A549 (cell line): ENCODE data around the gene S100A1. TPM values are rescaled to one million over a fixed set of nuclear protein-coding genes. Genes with fewer than 3 reads are reported as not detected.
"Not testable (repeated sequence)": the region's sequence is repeated elsewhere in the genome, so short reads cannot be mapped to it uniquely, and the experiment has no call there.

Source experiments
- ATAC-seq, 2 experiments: fragments of 200-7000 bp in 1 of 2; fragments of >200 bp in 1 of 2; cut with Nextera tagmentation in 1 of 2; cut with Tn5 transposase in 1 of 2; 3 replicates each; pipeline versions ENCODE4 v1.8.0 to v1.9.1; 2018 to 2020; ENCODE audit warnings: mild to moderate bottlenecking in 1 of 2, moderate library complexity in 1 of 2
- CTCF ChIA-PET: fragments of 300-600 bp; sonication (Branson Sonifier 250); formaldehyde crosslinking; extraction: SDS; loops from one replicate; lab custom pipeline; 2021; ENCODE audit warnings: antibody characterized with exemption, inconsistent platforms; lab: Yijun Ruan, JAX
- POLR2A ChIA-PET: fragments of 350-600 bp; formaldehyde crosslinking; extraction: SDS; loops from one replicate; lab custom pipeline; 2021; ENCODE audit warnings: antibody characterized with exemption, inconsistent platforms; lab: Yijun Ruan, JAX
- DNase-seq, 2 experiments: peaks; one replicate each; pipeline versions ENCODE4 v3.0.0 to v3.0.0-alpha.2; 2011 to 2016; ENCODE audit warnings: low read depth in 1 of 2, low spot score in 1 of 2
- FAIRE-seq: peaks from 2 replicates; lab custom pipeline; 2011; peaks lifted over from hg19 to GRCh38; lab: Jason Lieb, UNC
- H3K27ac ChIP-seq, 2 experiments: fragments of >200 bp; sonication (Bioruptor Twin); formaldehyde crosslinking; 3 replicates each; pipeline ENCODE4 v1.5.1; 2016 to 2017
- H3K4me1 ChIP-seq: fragments of >200 bp; sonication (Bioruptor Twin); formaldehyde crosslinking; 3 replicates; pipeline ENCODE4 v1.6.1; 2016
- H3K4me2 ChIP-seq: fragments of >200 bp; sonication (Bioruptor Twin); formaldehyde crosslinking; 3 replicates; pipeline ENCODE4 v1.6.1; 2016
- H3K4me3 ChIP-seq: fragments of >200 bp; sonication (Bioruptor Twin); formaldehyde crosslinking; 3 replicates; pipeline ENCODE4 v1.5.1; 2016
- H3K9me3 ChIP-seq: fragments of >200 bp; sonication (Bioruptor Twin); formaldehyde crosslinking; 3 replicates; pipeline ENCODE4 v1.6.1; 2016
- CHD4 ChIP-seq: fragments of 200-600 bp; sonication (generic); IDR thresholded peaks from 2 replicates; pipeline ENCODE4 v1.6.1; 2016; ENCODE audit warnings: antibody characterized with exemption, mild to moderate bottlenecking, borderline replicate concordance
- CTCF ChIP-seq: fragments of >200 bp; sonication (Bioruptor Twin); formaldehyde crosslinking; IDR thresholded peaks from 3 replicates; pipeline ENCODE4 v1.5.1; 2016
- ELK1 ChIP-seq: fragments of 150-350 bp; IDR thresholded peaks from 2 replicates; pipeline ENCODE4 v1.6.1; 2014; ENCODE audit warnings: low read depth, mild to moderate bottlenecking, low read length
- ESRRA ChIP-seq: fragments of 150-350 bp; IDR thresholded peaks from 2 replicates; pipeline ENCODE4 v1.6.1; 2014; ENCODE audit warnings: mild to moderate bottlenecking, low read length, borderline replicate concordance
- FOSB ChIP-seq: fragments of 250-450 bp; sonication (Bioruptor Pico); IDR thresholded peaks from 2 replicates; pipeline ENCODE4 v1.5.0; 2020; ENCODE audit warnings: mild to moderate bottlenecking, moderate library complexity
- HOXA7 ChIP-seq: fragments of 250-450 bp; sonication (Bioruptor Pico); IDR thresholded peaks from 2 replicates; pipeline ENCODE4 v1.5.0; 2020; ENCODE audit warnings: mild to moderate bottlenecking, moderate library complexity
- JUN ChIP-seq, 2 experiments: fragments of >200 bp; sonication (Bioruptor Twin); formaldehyde crosslinking; IDR thresholded peaks; 2 replicates in 1 of 2; 3 replicates in 1 of 2; pipeline ENCODE4 v1.6.1; 2016 to 2017
- KDM5A ChIP-seq: fragments of 200-600 bp; sonication (generic); IDR thresholded peaks from 2 replicates; pipeline ENCODE4 v1.6.1; 2016; ENCODE audit warnings: antibody characterized with exemption, mild to moderate bottlenecking
- MYC ChIP-seq: IDR thresholded peaks from 2 replicates; pipeline ENCODE4 v1.6.1; 2012; ENCODE audit warnings: mild to moderate bottlenecking, inconsistent platforms, low read length, improper control_type of control experiment, borderline replicate concordance
- NFE2L2 ChIP-seq: fragments of 150-350 bp; conservative IDR thresholded peaks from 2 replicates; pipeline ENCODE4 v1.6.1; 2014; ENCODE audit warnings: low read length
- NR3C1 ChIP-seq: fragments of >200 bp; sonication (Bioruptor Twin); formaldehyde crosslinking; IDR thresholded peaks from 3 replicates; pipeline ENCODE4 v1.6.1; 2017
- PBX3 ChIP-seq: IDR thresholded peaks from 2 replicates; pipeline ENCODE4 v1.6.1; 2012
- RAD21 ChIP-seq, 2 experiments: fragments of >200 bp in 1 of 2; sonication (Bioruptor Twin) in 1 of 2; formaldehyde crosslinking in 1 of 2; IDR thresholded peaks in 1 of 2; conservative IDR thresholded peaks in 1 of 2; 2 replicates in 1 of 2; 3 replicates in 1 of 2; pipeline ENCODE4 v1.6.1; 2012 to 2018; ENCODE audit warnings: inconsistent platforms in 1 of 2
- RCOR1 ChIP-seq: fragments of 150-350 bp; IDR thresholded peaks from 2 replicates; pipeline ENCODE4 v1.6.1; 2014; ENCODE audit warnings: antibody characterized with exemption, low read length, low read depth
- SREBF2 ChIP-seq: fragments of 450-650 bp; IDR thresholded peaks from 2 replicates; pipeline ENCODE4 v1.6.1; 2014; ENCODE audit warnings: mild to moderate bottlenecking, moderate library complexity
- TFCP2L1 ChIP-seq: fragments of 250-450 bp; sonication (Bioruptor Pico); IDR thresholded peaks from 2 replicates; pipeline ENCODE4 v1.5.0; 2021; ENCODE audit warnings: mild to moderate bottlenecking
- TP53 ChIP-seq: fragments of 250-450 bp; sonication (Bioruptor Pico); IDR thresholded peaks from 2 replicates; pipeline ENCODE4 v1.5.0; 2021; ENCODE audit warnings: mild to moderate bottlenecking, moderate library complexity
- WGBS: methylation state at CpG from one replicate; pipeline ENCODE4 v1.1.6; 2017; ENCODE audit errors: missing lambda C conversion rate; 5-methylcytosine and 5-hydroxymethylcytosine counted together
- polyA plus RNA-seq, 4 experiments: library from polyadenylated mRNA; depleted of rRNA in 3 of 4; stranded (reverse); fragments of >200 nt; fragmentation: RNase III in 1 of 4; extraction: RNeasy Plus Mini Kit Qiagen cat#74134 plus additional on column Dnase treatment in 1 of 4; gene quantifications; 2 replicates in 3 of 4; 3 replicates in 1 of 4; pipeline ENCODE4 v1.2.3, GENCODE V29; 2011 to 2017
- TF ChIP-seq, protein P1 (sequence below): fragments of 250-450 bp; sonication (Bioruptor Pico); IDR thresholded peaks from 2 replicates; pipeline ENCODE4 v1.5.0; 2021; ENCODE audit warnings: mild to moderate bottlenecking, moderate library complexity, borderline replicate concordance

S100A1 gene
- polyA plus RNA-seq, 2 of the 4 experiments (the other 2 are of a cell fraction): 0.59 to 0.97 TPM

DNA sequence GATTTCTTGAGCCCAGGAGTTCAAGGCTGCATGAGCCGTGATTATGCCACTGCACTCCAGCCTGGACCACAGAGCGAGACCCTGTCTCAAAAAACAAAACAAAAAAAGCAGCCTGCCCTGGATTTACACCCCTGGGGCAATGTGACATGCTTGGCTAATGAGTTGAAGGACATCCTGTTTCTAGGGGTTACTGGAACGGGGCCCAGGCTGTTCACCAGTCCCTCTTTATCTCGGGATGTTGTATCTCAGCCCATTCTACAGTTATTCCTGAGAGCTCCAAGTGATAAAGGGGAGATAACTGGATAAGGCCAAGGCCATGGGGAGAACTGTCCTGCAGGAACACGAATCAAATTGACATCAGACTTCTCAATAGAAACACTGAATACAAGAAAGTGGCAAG, 40.9 kb upstream of the S100A1 start:
- 71% methylated on average over 5 of the region's 5 CpGs for WGBS
- DNase-seq (no peak), ATAC-seq (no peak), FAIRE-seq (no peak)
- 0 out of 3 replicates have a peak, but pooled peaks cover 7% of the 10 kb centered on the region for H3K4me1 ChIP-seq
- no peak overlapping the region for H3K27ac ChIP-seq
- H3K4me3 ChIP-seq: no peak overlapping the region
- ChIA-PET CTCF (interaction anchor here (0.7 to 3.3 kb wide), 5 partner anchors 9 to 27 kb away, joined by 3 to 34 read pairs (median 4); no protein-coding TSS in a partner anchor), POLR2A (no interaction called here)
- no peak overlapping the region for H3K4me2 ChIP-seq
- no peak for TF ChIP-seq CTCF
- TF ChIP-seq FOSB: no peak
- TF ChIP-seq TFCP2L1: no peak
- H3K9me3 ChIP-seq: no peaks in the 10 kb centered on the region

- ATAC-seq, H3K4me3 ChIP-seq, H3K4me2 ChIP-seq, H3K27ac ChIP-seq, FAIRE-seq, H3K9me3 ChIP-seq, POLR2A ChIA-PET, H3K4me1 ChIP-seq, DNase-seq: not testable (repeated sequence)
- CTCF ChIA-PET: interaction anchor here (0.6 to 3.3 kb wide), 5 partner anchors 15 to 1498 kb away, joined by 3 to 34 read pairs (median 3); no protein-coding TSS in a partner anchor
- 81% methylated on average over 10 of the region's 10 CpGs for WGBS
These were observed 40.2 kb upstream of the S100A1 start for GRCh38 chr1:153588033-153588432.

GRCh38 chr1:153588482-153588881, 39.8 kb upstream of the S100A1 start:
- Histone ChIP-seq H3K4me2 (no peak overlapping the region), H3K4me1 (0 out of 3 replicates have a peak, but pooled peaks cover 7% of the 10 kb centered on the region), H3K9me3 (no peaks in the 10 kb centered on the region), H3K4me3 (no peak overlapping the region), H3K27ac (no peak overlapping the region)
- CTCF ChIA-PET: interaction anchor here (0.6 to 1.1 kb wide), 3 partner anchors 16 to 1497 kb away, joined by 3 read pairs; no protein-coding TSS in a partner anchor
- POLR2A ChIA-PET: interaction anchor here (0.5 kb wide), 1 partner anchor 43 kb away, joined by 4 read pairs; no protein-coding TSS in a partner anchor
- no peak for ATAC-seq
- no peak for DNase-seq
- TF ChIP-seq NFE2L2 (no peak), SREBF2 (no peak), ELK1 (no peak), ESRRA (no peak), RCOR1 (no peak), HOXA7 (no peak)
- TF ChIP-seq, protein P1, sequence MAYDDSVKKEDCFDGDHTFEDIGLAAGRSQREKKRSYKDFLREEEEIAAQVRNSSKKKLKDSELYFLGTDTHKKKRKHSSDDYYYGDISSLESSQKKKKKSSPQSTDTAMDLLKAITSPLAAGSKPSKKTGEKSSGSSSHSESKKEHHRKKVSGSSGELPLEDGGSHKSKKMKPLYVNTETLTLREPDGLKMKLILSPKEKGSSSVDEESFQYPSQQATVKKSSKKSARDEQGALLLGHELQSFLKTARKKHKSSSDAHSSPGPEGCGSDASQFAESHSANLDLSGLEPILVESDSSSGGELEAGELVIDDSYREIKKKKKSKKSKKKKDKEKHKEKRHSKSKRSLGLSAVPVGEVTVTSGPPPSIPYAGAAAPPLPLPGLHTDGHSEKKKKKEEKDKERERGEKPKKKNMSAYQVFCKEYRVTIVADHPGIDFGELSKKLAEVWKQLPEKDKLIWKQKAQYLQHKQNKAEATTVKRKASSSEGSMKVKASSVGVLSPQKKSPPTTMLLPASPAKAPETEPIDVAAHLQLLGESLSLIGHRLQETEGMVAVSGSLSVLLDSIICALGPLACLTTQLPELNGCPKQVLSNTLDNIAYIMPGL (CRISPR knock-in tag): no peak
- 89% methylated on average over 2 of the region's 2 CpGs for WGBS
- no peak for FAIRE-seq

GRCh38 chr1:153592748-153593147, 35.5 kb upstream of the S100A1 start:
- POLR2A ChIA-PET: interaction anchor here (1.5 kb wide), 1 partner anchor 19 kb away, joined by 4 read pairs; no protein-coding TSS in a partner anchor
- Histone ChIP-seq H3K4me2 (no peak overlapping the region), H3K9me3 (no peaks in the 10 kb centered on the region), H3K4me1 (peaks cover 8% of the 10 kb centered on the region), H3K4me3 (no peak overlapping the region)
- CTCF ChIA-PET: interaction anchor here (0.7 to 4.5 kb wide), 10 partner anchors 8 to 85 kb away, joined by 3 to 21 read pairs (median 6); partner anchors contain the start of genes S100A1 and S100A13
- no peak for ATAC-seq
- no peak for DNase-seq
- 71% methylated on average over 4 of the region's 4 CpGs for WGBS
- TF ChIP-seq PBX3 (no peak), RAD21 (conservative IDR thresholded peaks at IDR 0.05 in 1 of 2, IDR thresholded peaks at IDR 0.05 in 1 of 2) (no peak), CHD4 (no peak), MYC (no peak), NFE2L2 (no peak), JUN (IDR thresholded peaks at IDR 0.05) (no peak), TP53 (CRISPR knock-in tag) (no peak), RCOR1 (no peak), KDM5A (no peak), NR3C1 (no peak)
- TF ChIP-seq, all 56 proteins: peak for 0
- FAIRE-seq: no peak
- H3K27ac ChIP-seq: no peak overlapping the region
